Thoracic aorta (tissue), 2 donors: ENCODE measurements around the gene USP40. TPM values are rescaled to one million over a fixed set of nuclear protein-coding genes. Genes with fewer than 3 reads are reported as not detected.

ENCODE experiments used
- ATAC-seq: fragments of 150-250 bp; one replicate; pipeline ENCODE4 v1.8.0; 2017; ENCODE audit warnings: low read depth; ENCODE audit not compliant: insufficient number of reproducible peaks, low FRiP score
- DNase-seq: peaks from one replicate; pipeline ENCODE4 v3.0.0-alpha.2; 2020; ENCODE audit warnings: low spot score
- H3K27ac ChIP-seq, 2 donors: fragments of 200-600 bp; sonication (generic); 1 replicate in 1 of 2; 2 replicates in 1 of 2; pipeline ENCODE4 v1.5.1; 2016; ENCODE audit warnings: mild to moderate bottlenecking in 2 of 2, moderate library complexity in 2 of 2
- H3K27me3 ChIP-seq: fragments of 200-600 bp; sonication (generic); replicated peaks from 2 replicates; pipeline ENCODE4 v1.6.0; 2016; ENCODE audit warnings: mild to moderate bottlenecking; ENCODE audit not compliant: insufficient read depth
- H3K36me3 ChIP-seq: fragments of 200-600 bp; sonication (generic); one replicate; pipeline ENCODE4 v1.5.1; 2016
- H3K4me1 ChIP-seq, 2 donors: fragments of 200-600 bp; sonication (generic); 1 replicate in 1 of 2; 2 replicates in 1 of 2; pipeline versions ENCODE4 v1.5.1 to v1.6.0; 2016; ENCODE audit warnings: low read depth in 2 of 2, mild to moderate bottlenecking in 1 of 2; ENCODE audit not compliant: control insufficient read depth in 1 of 2
- H3K4me3 ChIP-seq: fragments of 200-600 bp; sonication (generic); 2 replicates; pipeline ENCODE4 v1.5.1; 2016; ENCODE audit warnings: mild to moderate bottlenecking
- H3K9me3 ChIP-seq: fragments of 200-600 bp; sonication (generic); 2 replicates; pipeline ENCODE4 v1.5.1; 2016
- total RNA-seq, 2 donors: library from RNA; depleted of rRNA; stranded (reverse); fragments of >200 nt; gene quantifications; one replicate each; pipeline versions ENCODE4 v1.1.0 to v1.2.3, GENCODE V29; 2016
- TF ChIP-seq, protein P1 (sequence below): fragments of 200-600 bp; sonication (generic); IDR thresholded peaks from one replicate; pipeline ENCODE4 v1.5.1; 2019; ENCODE audit warnings: antibody characterized with exemption

The USP40 gene
- total RNA-seq, 2 donors from 2014 or later: 23.3 to 30.0 TPM

DNA sequence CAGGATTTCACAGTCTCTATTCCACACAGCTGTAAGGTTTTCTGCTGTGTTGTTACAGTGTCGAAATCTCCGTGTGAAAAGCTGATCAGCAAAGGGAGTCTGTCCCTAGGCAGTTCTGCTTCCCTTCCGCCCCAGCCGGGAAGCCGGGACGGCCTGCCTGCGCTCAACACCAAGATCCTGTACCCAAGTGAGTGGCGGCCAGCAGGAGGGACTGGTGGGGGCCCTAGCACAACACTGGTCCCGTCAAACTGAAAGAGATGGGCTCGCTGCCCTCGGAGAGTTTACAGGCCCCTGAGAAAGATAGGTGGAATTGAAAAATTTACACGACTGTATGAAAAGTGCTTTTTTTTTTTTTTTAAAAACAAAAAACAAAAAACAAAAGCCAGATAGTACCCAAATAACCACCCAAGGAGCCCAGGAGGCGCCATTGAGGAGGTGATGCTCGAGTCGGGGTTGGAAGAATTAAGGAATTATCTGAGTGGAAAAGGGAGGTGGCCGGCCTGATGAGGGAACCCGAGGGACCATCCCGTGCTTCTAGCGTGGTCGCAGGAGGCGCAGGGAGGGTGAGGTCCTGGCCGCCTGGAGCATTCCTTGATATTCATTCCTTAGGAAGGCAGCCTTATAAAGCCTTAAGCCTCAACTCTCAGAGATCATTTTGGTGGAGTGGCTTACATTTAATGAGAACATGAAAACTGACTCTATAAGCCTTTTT is 115.6 kb downstream of the USP40 start:
- Histone ChIP-seq H3K4me3 (no peak overlapping the region), H3K36me3 (peaks cover 73% of the 10 kb centered on the region), H3K27me3 (no peaks in the 10 kb centered on the region), H3K9me3 (no peaks in the 10 kb centered on the region), H3K27ac (no peak overlapping the region), H3K4me1 (peaks cover 0 to 5% of the 10 kb centered on the region in 2 donors)
- ATAC-seq (no peak), DNase-seq (no peak)
- TF ChIP-seq, protein P1, sequence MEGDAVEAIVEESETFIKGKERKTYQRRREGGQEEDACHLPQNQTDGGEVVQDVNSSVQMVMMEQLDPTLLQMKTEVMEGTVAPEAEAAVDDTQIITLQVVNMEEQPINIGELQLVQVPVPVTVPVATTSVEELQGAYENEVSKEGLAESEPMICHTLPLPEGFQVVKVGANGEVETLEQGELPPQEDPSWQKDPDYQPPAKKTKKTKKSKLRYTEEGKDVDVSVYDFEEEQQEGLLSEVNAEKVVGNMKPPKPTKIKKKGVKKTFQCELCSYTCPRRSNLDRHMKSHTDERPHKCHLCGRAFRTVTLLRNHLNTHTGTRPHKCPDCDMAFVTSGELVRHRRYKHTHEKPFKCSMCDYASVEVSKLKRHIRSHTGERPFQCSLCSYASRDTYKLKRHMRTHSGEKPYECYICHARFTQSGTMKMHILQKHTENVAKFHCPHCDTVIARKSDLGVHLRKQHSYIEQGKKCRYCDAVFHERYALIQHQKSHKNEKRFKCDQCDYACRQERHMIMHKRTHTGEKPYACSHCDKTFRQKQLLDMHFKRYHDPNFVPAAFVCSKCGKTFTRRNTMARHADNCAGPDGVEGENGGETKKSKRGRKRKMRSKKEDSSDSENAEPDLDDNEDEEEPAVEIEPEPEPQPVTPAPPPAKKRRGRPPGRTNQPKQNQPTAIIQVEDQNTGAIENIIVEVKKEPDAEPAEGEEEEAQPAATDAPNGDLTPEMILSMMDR: no peak

DNA sequence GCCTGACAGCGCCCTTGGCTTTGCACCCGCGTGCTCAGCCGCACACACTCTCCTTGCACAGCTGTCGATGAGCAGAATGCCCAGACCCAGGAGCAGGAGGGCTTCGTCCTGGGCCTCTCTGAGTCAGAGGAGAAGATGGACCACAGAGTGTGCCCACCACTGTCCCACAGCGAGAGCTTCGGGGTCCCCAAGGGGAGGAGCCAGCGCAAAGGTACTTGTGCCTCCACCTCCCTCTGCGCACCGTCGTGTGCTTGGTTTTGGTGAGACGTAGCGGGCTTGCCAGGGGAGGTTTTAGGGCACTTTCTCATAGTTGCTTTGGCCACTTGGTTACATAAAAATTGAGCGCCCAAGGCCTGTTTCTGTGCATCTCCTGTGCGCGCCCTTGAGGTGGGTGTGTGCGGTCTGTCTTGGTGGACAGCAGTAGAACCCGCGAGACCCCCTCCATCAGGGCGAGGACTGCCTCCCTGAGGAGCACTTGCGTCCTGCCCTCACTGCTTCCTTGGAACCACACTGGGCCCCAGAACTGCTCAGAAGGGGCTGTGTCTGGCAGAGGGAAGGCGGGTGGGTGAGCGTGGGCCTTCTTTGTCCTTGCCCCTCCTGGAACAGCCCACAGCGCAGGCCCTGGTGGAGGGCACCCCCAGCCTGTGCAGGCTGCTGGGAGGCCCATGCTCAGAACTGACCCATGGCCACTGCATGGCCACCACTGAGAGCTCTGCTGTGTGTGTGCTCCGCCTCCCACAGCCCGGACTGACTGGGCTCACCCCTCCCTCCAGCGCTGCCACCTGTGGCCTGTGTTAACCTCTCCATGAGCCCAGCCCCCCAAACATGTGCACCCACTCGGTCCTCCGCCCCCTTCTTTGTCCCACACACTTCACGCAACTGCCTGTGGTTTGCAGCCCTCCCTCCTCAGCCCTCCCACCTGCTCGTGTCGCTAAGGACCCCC is 116.4 kb downstream of the USP40 start:
- Histone ChIP-seq H3K27ac (no peak overlapping the region), H3K4me1 (peaks cover 0 to 5% of the 10 kb centered on the region in 2 donors), H3K9me3 (no peaks in the 10 kb centered on the region), H3K27me3 (no peaks in the 10 kb centered on the region), H3K4me3 (no peak overlapping the region), H3K36me3 (peaks cover 70% of the 10 kb centered on the region)
- DNase-seq (no peak), ATAC-seq (no peak)
- TF ChIP-seq, protein P1: no peak

DNA sequence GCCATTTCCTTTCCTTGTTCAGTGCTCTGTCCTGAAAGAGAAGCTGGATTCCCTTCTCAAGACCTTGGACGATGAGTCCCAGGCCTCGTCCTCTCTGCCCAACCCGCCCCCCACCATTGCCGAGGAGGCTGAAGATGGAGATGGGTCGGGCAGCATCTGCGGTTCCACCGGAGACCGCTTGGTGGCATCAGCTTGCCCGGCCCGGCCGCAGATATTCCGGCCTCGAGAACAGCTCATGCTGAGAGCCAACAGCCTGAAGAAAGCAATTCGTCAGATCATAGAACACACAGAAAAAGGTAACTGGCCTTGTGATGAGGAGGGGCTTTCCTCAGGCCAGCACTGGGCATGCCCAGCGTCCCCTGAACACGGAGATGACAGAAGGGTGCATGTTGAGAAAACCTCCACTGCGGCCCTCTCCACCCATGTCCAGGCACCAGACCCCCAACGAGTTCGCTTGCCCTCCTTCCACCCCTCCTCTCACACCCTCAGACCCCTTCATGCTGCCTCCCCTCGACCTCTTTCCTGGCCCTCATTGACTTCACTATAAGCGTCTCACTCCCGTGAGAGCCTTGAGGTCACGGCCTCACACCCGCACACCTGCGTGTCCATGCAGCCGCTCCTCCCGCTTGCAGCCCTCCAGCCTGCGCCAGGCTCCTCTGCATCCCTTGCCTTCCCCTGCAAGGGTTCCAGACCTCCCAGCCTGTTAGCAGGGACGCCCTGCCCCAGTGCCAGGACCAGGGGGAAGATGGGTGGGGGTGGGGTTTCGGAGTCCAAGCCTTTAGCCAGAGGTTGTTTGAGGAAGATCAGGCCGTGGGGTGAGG is 117.3 kb downstream of the USP40 start:
- Histone ChIP-seq H3K36me3 (peaks cover 68% of the 10 kb centered on the region), H3K27me3 (no peaks in the 10 kb centered on the region), H3K4me1 (peaks cover 0 to 5% of the 10 kb centered on the region in 2 donors), H3K4me3 (no peak overlapping the region), H3K27ac (no peak overlapping the region), H3K9me3 (no peaks in the 10 kb centered on the region)
- TF ChIP-seq, protein P1: peak; percentile 66
- ATAC-seq (no peak), DNase-seq (no peak)

DNA sequence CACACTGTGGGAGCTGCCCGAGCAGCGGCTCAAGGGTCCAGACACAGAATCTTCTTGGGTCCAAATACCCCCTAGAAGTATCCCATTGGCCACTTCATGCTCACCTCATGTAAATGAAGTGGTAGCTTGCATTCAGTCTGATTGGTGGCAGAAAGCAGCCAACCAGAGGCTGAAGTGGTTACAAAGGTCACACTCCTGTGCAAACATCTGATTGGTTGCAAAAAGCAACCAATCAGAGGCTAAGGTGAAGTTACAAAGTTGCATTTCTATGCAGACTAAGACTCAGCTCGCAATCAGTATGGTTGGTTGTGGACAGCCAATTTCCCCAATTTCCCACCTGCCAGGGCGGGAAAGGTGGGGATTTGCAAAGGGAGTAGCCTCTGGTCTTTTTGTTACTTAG is 118.0 kb downstream of the USP40 start:
- TF ChIP-seq, protein P1: no peak
- DNase-seq (no peak), ATAC-seq (no peak)
- H3K27ac ChIP-seq: no peak overlapping the region
- peaks cover 0 to 5% of the 10 kb centered on the region in 2 donors for H3K4me1 ChIP-seq
- no peaks in the 10 kb centered on the region for H3K27me3 ChIP-seq
- peaks cover 61% of the 10 kb centered on the region for H3K36me3 ChIP-seq
- no peak overlapping the region for H3K4me3 ChIP-seq
- H3K9me3 ChIP-seq: no peaks in the 10 kb centered on the region
